Osteoblast (primary cell): ENCODE measurements around the gene SMPDL3B. TPM values are rescaled to one million over a fixed set of nuclear protein-coding genes. Genes with fewer than 3 reads are reported as not detected.
A peak's percentile ranks its signal among the peaks of the same experiment; 100 is the strongest.

Experiments used
- DNase-seq: peaks from one replicate; pipeline ENCODE4 v3.0.0; 2011; ENCODE audit warnings: low spot score, mixed read lengths; ENCODE audit not compliant: insufficient read length; ENCODE audit errors: missing footprints
- H2AFZ ChIP-seq: 2 replicates; pipeline ENCODE4 v1.6.0; 2011; ENCODE audit warnings: mild to moderate bottlenecking, low read length
- H3K27ac ChIP-seq: 2 replicates; pipeline ENCODE4 v1.5.1; 2011; ENCODE audit warnings: mild to moderate bottlenecking, low read depth, low read length, moderate library complexity
- H3K27me3 ChIP-seq: 2 replicates; pipeline ENCODE4 v1.6.0; 2012; ENCODE audit warnings: mild to moderate bottlenecking, control low read depth, inconsistent platforms, low read length, moderate library complexity; ENCODE audit not compliant: insufficient read depth
- H3K36me3 ChIP-seq: 2 replicates; pipeline ENCODE4 v1.5.1; 2011; ENCODE audit warnings: mild to moderate bottlenecking, low read length, control low read depth, moderate library complexity; ENCODE audit not compliant: insufficient read depth
- H3K4me1 ChIP-seq: 2 replicates; pipeline ENCODE4 v1.5.1; 2011; ENCODE audit warnings: mild to moderate bottlenecking, low read length, control low read depth, moderate library complexity; ENCODE audit not compliant: insufficient read depth
- H3K4me2 ChIP-seq: 2 replicates; pipeline ENCODE4 v1.6.0; 2011; ENCODE audit warnings: mild to moderate bottlenecking, low read length; ENCODE audit not compliant: insufficient read depth
- H3K4me3 ChIP-seq: fragments of 200-600 bp; sonication (generic); 3 replicates; pipeline ENCODE4 v1.5.1; 2012; ENCODE audit warnings: mild to moderate bottlenecking, low read length, inconsistent platforms; ENCODE audit not compliant: insufficient read depth
- H3K79me2 ChIP-seq: 2 replicates; pipeline ENCODE4 v1.6.0; 2012; ENCODE audit warnings: mild to moderate bottlenecking, low read length, control low read depth, inconsistent platforms; ENCODE audit not compliant: insufficient read depth
- H3K9me3 ChIP-seq: 2 replicates; pipeline ENCODE4 v1.5.1; 2011; ENCODE audit warnings: low read depth, low read length, control low read depth
- H4K20me1 ChIP-seq: 2 replicates; pipeline ENCODE4 v1.6.0; 2012; ENCODE audit warnings: mild to moderate bottlenecking, low read length, control low read depth; ENCODE audit not compliant: insufficient read depth
- total RNA-seq: library from RNA; depleted of rRNA; stranded (reverse); fragments of >200 nt; gene quantifications from 2 replicates; pipeline ENCODE4 v1.2.3, GENCODE V29; 2012
- TF ChIP-seq, protein P1 (sequence below): IDR thresholded peaks from 2 replicates; pipeline ENCODE4 v1.5.1; 2011; ENCODE audit warnings: mild to moderate bottlenecking, low read depth, low read length, moderate library complexity; ENCODE audit errors: extremely low read depth

Gene SMPDL3B
- total RNA-seq, 1 donor, result under 0.01 TPM

DNA sequence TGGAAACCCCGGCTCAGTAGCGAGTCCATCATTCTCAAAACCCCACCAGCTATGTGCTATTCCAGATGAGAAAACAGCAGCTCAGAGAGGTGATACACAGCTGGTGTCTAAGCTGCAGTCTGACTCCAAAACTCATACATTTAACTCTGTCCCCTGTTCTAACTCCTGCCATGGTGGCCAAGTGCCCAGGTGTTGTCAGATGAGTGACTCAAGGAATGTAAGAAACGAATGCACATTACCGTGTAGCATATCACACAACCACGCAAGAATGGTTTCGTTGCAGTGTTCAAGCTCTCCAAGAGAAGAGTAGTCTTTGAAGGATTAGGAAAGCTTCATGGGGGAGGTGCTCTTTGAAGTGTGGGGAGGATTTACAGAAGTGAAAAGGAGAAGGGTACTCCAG lies 20.3 kb downstream of the SMPDL3B start:
- Histone ChIP-seq H3K4me3 (no peak overlapping the region), H3K27ac (no peak overlapping the region), H3K79me2 (peaks cover 5% of the 10 kb centered on the region), H3K4me2 (no peak overlapping the region), H3K36me3 (no peaks in the 10 kb centered on the region), H4K20me1 (no peaks in the 10 kb centered on the region), H3K9me3 (no peaks in the 10 kb centered on the region), H3K4me1 (no peaks in the 10 kb centered on the region), H3K27me3 (peaks cover 4% of the 10 kb centered on the region), H2AFZ (no peak overlapping the region)
- DNase-seq, result no peak
- TF ChIP-seq, protein P1, sequence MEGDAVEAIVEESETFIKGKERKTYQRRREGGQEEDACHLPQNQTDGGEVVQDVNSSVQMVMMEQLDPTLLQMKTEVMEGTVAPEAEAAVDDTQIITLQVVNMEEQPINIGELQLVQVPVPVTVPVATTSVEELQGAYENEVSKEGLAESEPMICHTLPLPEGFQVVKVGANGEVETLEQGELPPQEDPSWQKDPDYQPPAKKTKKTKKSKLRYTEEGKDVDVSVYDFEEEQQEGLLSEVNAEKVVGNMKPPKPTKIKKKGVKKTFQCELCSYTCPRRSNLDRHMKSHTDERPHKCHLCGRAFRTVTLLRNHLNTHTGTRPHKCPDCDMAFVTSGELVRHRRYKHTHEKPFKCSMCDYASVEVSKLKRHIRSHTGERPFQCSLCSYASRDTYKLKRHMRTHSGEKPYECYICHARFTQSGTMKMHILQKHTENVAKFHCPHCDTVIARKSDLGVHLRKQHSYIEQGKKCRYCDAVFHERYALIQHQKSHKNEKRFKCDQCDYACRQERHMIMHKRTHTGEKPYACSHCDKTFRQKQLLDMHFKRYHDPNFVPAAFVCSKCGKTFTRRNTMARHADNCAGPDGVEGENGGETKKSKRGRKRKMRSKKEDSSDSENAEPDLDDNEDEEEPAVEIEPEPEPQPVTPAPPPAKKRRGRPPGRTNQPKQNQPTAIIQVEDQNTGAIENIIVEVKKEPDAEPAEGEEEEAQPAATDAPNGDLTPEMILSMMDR, result no peak

DNA sequence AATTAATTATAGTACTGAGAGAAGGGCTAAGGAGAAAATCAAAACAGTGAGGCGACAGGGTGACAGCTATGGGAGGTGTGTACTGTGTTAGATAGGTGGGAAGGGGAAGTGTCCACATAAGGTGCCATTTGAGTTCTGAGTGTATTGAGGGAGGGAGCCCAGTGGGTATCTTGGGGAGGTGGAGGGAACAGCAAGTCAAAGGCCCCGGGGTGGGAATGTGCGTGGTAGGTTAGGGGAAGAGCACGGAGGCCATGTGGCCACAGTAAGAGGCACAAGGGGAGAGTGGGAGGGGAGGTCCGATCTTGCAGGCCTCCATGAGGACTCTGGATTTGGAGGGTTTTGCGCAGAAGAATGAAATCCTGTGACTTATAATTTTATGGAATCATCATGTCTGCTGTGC lies 22.0 kb downstream of the SMPDL3B start:
- Histone ChIP-seq H3K4me1 (peaks cover 15% of the 10 kb centered on the region), H3K27me3 (peaks cover 4% of the 10 kb centered on the region), H4K20me1 (no peaks in the 10 kb centered on the region), H3K79me2 (peaks cover 13% of the 10 kb centered on the region), H3K27ac (no peak overlapping the region), H3K36me3 (no peaks in the 10 kb centered on the region), H3K4me2 (no peak overlapping the region), H2AFZ (no peak overlapping the region), H3K9me3 (no peaks in the 10 kb centered on the region), H3K4me3 (no peak overlapping the region)
- TF ChIP-seq, protein P1, result no peak
- DNase-seq, result peak; percentile 8

DNA sequence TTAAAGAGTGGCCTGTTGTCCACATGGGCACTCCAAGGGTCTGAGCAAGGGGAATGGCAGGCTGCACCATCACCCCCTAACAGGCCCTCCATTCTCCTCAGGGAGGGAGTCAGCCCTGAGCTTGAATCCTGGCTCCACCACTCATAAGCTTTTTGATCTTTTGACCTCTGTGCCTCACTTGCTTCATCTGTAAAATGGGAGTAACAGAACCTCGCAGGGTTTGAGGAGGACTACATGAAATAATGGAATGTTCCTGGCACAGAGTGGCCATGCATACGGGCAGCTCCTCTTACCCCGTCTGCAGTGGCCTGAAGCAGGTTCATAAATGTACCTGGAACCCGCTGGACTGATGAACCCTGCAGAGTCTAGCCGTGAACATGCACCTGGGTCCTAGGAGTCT lies 22.9 kb downstream of the SMPDL3B start:
- H3K27me3 ChIP-seq, result peaks cover 4% of the 10 kb centered on the region
- H2AFZ ChIP-seq, result no peak overlapping the region
- peak; percentile 18 for DNase-seq
- H3K27ac ChIP-seq, result no peak overlapping the region
- TF ChIP-seq, protein P1, result no peak
- H3K9me3 ChIP-seq, result no peaks in the 10 kb centered on the region
- H3K4me3 ChIP-seq, result no peak overlapping the region
- H3K4me1 ChIP-seq, result peaks cover 18% of the 10 kb centered on the region
- H4K20me1 ChIP-seq, result no peaks in the 10 kb centered on the region
- H3K36me3 ChIP-seq, result no peaks in the 10 kb centered on the region
- no peak overlapping the region for H3K4me2 ChIP-seq
- H3K79me2 ChIP-seq, result peaks cover 22% of the 10 kb centered on the region

DNA sequence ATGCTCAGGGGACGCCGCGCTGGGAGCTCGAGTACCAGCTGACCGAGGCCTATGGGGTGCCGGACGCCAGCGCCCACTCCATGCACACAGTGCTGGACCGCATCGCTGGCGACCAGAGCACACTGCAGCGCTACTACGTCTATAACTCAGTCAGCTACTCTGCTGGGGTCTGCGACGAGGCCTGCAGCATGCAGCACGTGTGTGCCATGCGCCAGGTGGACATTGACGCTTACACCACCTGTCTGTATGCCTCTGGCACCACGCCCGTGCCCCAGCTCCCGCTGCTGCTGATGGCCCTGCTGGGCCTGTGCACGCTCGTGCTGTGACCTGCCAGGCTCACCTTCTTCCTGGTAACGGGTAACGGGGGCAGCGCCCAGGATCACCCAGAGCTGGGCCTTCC lies 23.7 kb downstream of the SMPDL3B start:
- no peak overlapping the region for H3K4me2 ChIP-seq
- peaks cover 4% of the 10 kb centered on the region for H3K27me3 ChIP-seq
- peaks cover 18% of the 10 kb centered on the region for H3K4me1 ChIP-seq
- H3K79me2 ChIP-seq, result peaks cover 30% of the 10 kb centered on the region
- H3K9me3 ChIP-seq, result no peaks in the 10 kb centered on the region
- DNase-seq, result peak; percentile 26
- H3K4me3 ChIP-seq, result no peak overlapping the region
- no peak overlapping the region for H2AFZ ChIP-seq
- no peak overlapping the region for H3K27ac ChIP-seq
- H4K20me1 ChIP-seq, result no peaks in the 10 kb centered on the region
- TF ChIP-seq, protein P1, result no peak
- H3K36me3 ChIP-seq, result no peaks in the 10 kb centered on the region
